A549 (cell line): ENCODE measurements around the gene CEP85L. TPM values are rescaled to one million over a fixed set of nuclear protein-coding genes. Genes with fewer than 3 reads are reported as not detected.
A peak's percentile ranks its signal among the peaks of the same experiment; 100 is the strongest.

Source experiments
- ATAC-seq, 2 experiments: fragments of 200-7000 bp in 1 of 2; fragments of >200 bp in 1 of 2; cut with Nextera tagmentation in 1 of 2; cut with Tn5 transposase in 1 of 2; 3 replicates each; pipeline versions ENCODE4 v1.8.0 to v1.9.1; 2018 to 2020; ENCODE audit warnings: mild to moderate bottlenecking in 1 of 2, moderate library complexity in 1 of 2
- CTCF ChIA-PET: fragments of 300-600 bp; sonication (Branson Sonifier 250); formaldehyde crosslinking; extraction: SDS; loops from one replicate; lab custom pipeline; 2021; ENCODE audit warnings: antibody characterized with exemption, inconsistent platforms; lab: Yijun Ruan, JAX
- POLR2A ChIA-PET: fragments of 350-600 bp; formaldehyde crosslinking; extraction: SDS; loops from one replicate; lab custom pipeline; 2021; ENCODE audit warnings: antibody characterized with exemption, inconsistent platforms; lab: Yijun Ruan, JAX
- DNase-seq, 2 experiments: peaks; one replicate each; pipeline versions ENCODE4 v3.0.0 to v3.0.0-alpha.2; 2011 to 2016; ENCODE audit warnings: low read depth in 1 of 2, low spot score in 1 of 2
- FAIRE-seq: peaks from 2 replicates; lab custom pipeline; 2011; peaks lifted over from hg19 to GRCh38; lab: Jason Lieb, UNC
- H3K27ac ChIP-seq, 2 experiments: fragments of >200 bp; sonication (Bioruptor Twin); formaldehyde crosslinking; 3 replicates each; pipeline ENCODE4 v1.5.1; 2016 to 2017
- H3K4me1 ChIP-seq: fragments of >200 bp; sonication (Bioruptor Twin); formaldehyde crosslinking; 3 replicates; pipeline ENCODE4 v1.6.1; 2016
- H3K4me2 ChIP-seq: fragments of >200 bp; sonication (Bioruptor Twin); formaldehyde crosslinking; 3 replicates; pipeline ENCODE4 v1.6.1; 2016
- H3K4me3 ChIP-seq: fragments of >200 bp; sonication (Bioruptor Twin); formaldehyde crosslinking; 3 replicates; pipeline ENCODE4 v1.5.1; 2016
- H3K9me3 ChIP-seq: fragments of >200 bp; sonication (Bioruptor Twin); formaldehyde crosslinking; 3 replicates; pipeline ENCODE4 v1.6.1; 2016
- CHD4 ChIP-seq: fragments of 200-600 bp; sonication (generic); IDR thresholded peaks from 2 replicates; pipeline ENCODE4 v1.6.1; 2016; ENCODE audit warnings: antibody characterized with exemption, mild to moderate bottlenecking, borderline replicate concordance
- FOSB ChIP-seq: fragments of 250-450 bp; sonication (Bioruptor Pico); IDR thresholded peaks from 2 replicates; pipeline ENCODE4 v1.5.0; 2020; ENCODE audit warnings: mild to moderate bottlenecking, moderate library complexity
- FOSL2 ChIP-seq, 2 experiments: fragments of 450-650 bp in 1 of 2; fragments of >200 bp in 1 of 2; sonication (Bioruptor Twin) in 1 of 2; formaldehyde crosslinking; IDR thresholded peaks; 2 replicates each; pipeline versions ENCODE4 v1.5.0 to v1.6.1; 2016 to 2020; ENCODE audit warnings: mild to moderate bottlenecking in 1 of 2, moderate library complexity in 1 of 2
- HDAC2 ChIP-seq: fragments of 200-600 bp; sonication (generic); IDR thresholded peaks from 2 replicates; pipeline ENCODE4 v1.6.1; 2016
- HOXB13 ChIP-seq: fragments of 250-450 bp; sonication (Bioruptor Pico); IDR thresholded peaks from 2 replicates; pipeline ENCODE4 v1.5.0; 2020; ENCODE audit warnings: low read depth, mild to moderate bottlenecking, moderate library complexity
- JUNB ChIP-seq: fragments of >200 bp; sonication (Bioruptor Twin); formaldehyde crosslinking; IDR thresholded peaks from 2 replicates; pipeline ENCODE4 v1.6.1; 2016
- KDM5A ChIP-seq: fragments of 200-600 bp; sonication (generic); IDR thresholded peaks from 2 replicates; pipeline ENCODE4 v1.6.1; 2016; ENCODE audit warnings: antibody characterized with exemption, mild to moderate bottlenecking
- NR3C1 ChIP-seq: fragments of >200 bp; sonication (Bioruptor Twin); formaldehyde crosslinking; IDR thresholded peaks from 3 replicates; pipeline ENCODE4 v1.6.1; 2017
- POLR2A ChIP-seq: IDR thresholded peaks from 2 replicates; pipeline ENCODE4 v1.6.1; 2012; ENCODE audit warnings: mild to moderate bottlenecking, low read length
- POLR2AphosphoS2 ChIP-seq: conservative IDR thresholded peaks from 2 replicates; pipeline ENCODE4 v1.6.1; 2012; ENCODE audit warnings: low read length, improper control_type of control experiment, inconsistent platforms
- RCOR1 ChIP-seq: fragments of 150-350 bp; IDR thresholded peaks from 2 replicates; pipeline ENCODE4 v1.6.1; 2014; ENCODE audit warnings: antibody characterized with exemption, low read length, low read depth
- TP53 ChIP-seq: fragments of 250-450 bp; sonication (Bioruptor Pico); IDR thresholded peaks from 2 replicates; pipeline ENCODE4 v1.5.0; 2021; ENCODE audit warnings: mild to moderate bottlenecking, moderate library complexity
- ZSCAN20 ChIP-seq: fragments of 250-450 bp; sonication (Bioruptor Pico); IDR thresholded peaks from 2 replicates; pipeline ENCODE4 v1.8.0; 2022; ENCODE audit warnings: mild to moderate bottlenecking, moderate library complexity
- WGBS: methylation state at CpG from one replicate; pipeline ENCODE4 v1.1.6; 2017; ENCODE audit errors: missing lambda C conversion rate; 5-methylcytosine and 5-hydroxymethylcytosine counted together
- polyA plus RNA-seq, 4 experiments: library from polyadenylated mRNA; depleted of rRNA in 3 of 4; stranded (reverse); fragments of >200 nt; fragmentation: RNase III in 1 of 4; extraction: RNeasy Plus Mini Kit Qiagen cat#74134 plus additional on column Dnase treatment in 1 of 4; gene quantifications; 2 replicates in 3 of 4; 3 replicates in 1 of 4; pipeline ENCODE4 v1.2.3, GENCODE V29; 2011 to 2017
- TF ChIP-seq, protein P1 (sequence below): fragments of >200 bp; sonication (Bioruptor Twin); formaldehyde crosslinking; IDR thresholded peaks from 2 replicates; pipeline ENCODE4 v1.6.1; 2016
- TF ChIP-seq, protein P2 (sequence below): fragments of 250-450 bp; sonication (Bioruptor Pico); IDR thresholded peaks from 2 replicates; pipeline ENCODE4 v1.5.0; 2020; ENCODE audit warnings: low read depth, mild to moderate bottlenecking, moderate library complexity
- TF ChIP-seq, protein P3 (sequence below): IDR thresholded peaks from 2 replicates; pipeline ENCODE4 v1.6.1; 2012
- TF ChIP-seq, protein P4 (sequence below): fragments of 200-600 bp; sonication (generic); IDR thresholded peaks from 2 replicates; pipeline ENCODE4 v1.6.1; 2016; ENCODE audit warnings: antibody characterized with exemption, mild to moderate bottlenecking, moderate library complexity
- TF ChIP-seq, protein P5 (sequence below): fragments of >200 bp; sonication (Bioruptor Twin); formaldehyde crosslinking; IDR thresholded peaks from 3 replicates; pipeline ENCODE4 v1.5.1; 2016

Gene CEP85L
- polyA plus RNA-seq, 2 of the 4 experiments (the other 2 are of a cell fraction) = 1.3 to 3.4 TPM

DNA sequence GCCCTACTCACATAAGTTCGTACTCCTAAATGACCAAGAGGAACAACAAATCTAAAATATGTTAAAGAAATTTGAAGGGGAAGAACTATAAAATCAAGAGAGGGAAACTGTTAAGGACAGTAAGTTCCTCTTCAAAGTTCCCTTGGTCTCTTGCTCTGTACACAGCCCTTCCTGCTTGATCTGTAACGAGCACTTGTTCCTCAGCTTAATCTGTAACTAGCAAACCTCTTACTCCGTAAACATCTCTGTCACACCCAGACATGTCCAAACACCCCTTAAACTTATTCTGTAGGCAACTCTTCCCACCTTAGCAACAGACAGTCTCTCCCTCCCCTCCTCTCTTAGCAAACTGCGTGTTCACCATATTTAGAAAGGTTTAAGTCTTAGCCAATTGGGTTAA is 73.4 kb downstream of the CEP85L start:
- Histone ChIP-seq H3K4me3 (no peak overlapping the region), H3K27ac (no peak overlapping the region), H3K4me2 (no peak overlapping the region), H3K4me1 (no peaks in the 10 kb centered on the region), H3K9me3 (peaks cover 18% of the 10 kb centered on the region)
- ChIA-PET POLR2A (no interaction called here), CTCF (no interaction called here)
- TF ChIP-seq POLR2AphosphoS2 = no peak
- TF ChIP-seq, protein P1, sequence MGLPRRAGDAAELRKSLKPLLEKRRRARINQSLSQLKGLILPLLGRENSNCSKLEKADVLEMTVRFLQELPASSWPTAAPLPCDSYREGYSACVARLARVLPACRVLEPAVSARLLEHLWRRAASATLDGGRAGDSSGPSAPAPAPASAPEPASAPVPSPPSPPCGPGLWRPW = no peak
- TF ChIP-seq, protein P2, sequence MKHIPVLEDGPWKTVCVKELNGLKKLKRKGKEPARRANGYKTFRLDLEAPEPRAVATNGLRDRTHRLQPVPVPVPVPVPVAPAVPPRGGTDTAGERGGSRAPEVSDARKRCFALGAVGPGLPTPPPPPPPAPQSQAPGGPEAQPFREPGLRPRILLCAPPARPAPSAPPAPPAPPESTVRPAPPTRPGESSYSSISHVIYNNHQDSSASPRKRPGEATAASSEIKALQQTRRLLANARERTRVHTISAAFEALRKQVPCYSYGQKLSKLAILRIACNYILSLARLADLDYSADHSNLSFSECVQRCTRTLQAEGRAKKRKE (CRISPR knock-in tag) = no peak
- TF ChIP-seq KDM5A = no peak
- no peak for TF ChIP-seq RCOR1
- no peak for TF ChIP-seq HOXB13 (CRISPR knock-in tag)
- no peak for TF ChIP-seq POLR2A
- TF ChIP-seq HDAC2 = no peak
- TF ChIP-seq, protein P3, sequence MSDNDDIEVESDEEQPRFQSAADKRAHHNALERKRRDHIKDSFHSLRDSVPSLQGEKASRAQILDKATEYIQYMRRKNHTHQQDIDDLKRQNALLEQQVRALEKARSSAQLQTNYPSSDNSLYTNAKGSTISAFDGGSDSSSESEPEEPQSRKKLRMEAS = no peak
- TF ChIP-seq, protein P4, sequence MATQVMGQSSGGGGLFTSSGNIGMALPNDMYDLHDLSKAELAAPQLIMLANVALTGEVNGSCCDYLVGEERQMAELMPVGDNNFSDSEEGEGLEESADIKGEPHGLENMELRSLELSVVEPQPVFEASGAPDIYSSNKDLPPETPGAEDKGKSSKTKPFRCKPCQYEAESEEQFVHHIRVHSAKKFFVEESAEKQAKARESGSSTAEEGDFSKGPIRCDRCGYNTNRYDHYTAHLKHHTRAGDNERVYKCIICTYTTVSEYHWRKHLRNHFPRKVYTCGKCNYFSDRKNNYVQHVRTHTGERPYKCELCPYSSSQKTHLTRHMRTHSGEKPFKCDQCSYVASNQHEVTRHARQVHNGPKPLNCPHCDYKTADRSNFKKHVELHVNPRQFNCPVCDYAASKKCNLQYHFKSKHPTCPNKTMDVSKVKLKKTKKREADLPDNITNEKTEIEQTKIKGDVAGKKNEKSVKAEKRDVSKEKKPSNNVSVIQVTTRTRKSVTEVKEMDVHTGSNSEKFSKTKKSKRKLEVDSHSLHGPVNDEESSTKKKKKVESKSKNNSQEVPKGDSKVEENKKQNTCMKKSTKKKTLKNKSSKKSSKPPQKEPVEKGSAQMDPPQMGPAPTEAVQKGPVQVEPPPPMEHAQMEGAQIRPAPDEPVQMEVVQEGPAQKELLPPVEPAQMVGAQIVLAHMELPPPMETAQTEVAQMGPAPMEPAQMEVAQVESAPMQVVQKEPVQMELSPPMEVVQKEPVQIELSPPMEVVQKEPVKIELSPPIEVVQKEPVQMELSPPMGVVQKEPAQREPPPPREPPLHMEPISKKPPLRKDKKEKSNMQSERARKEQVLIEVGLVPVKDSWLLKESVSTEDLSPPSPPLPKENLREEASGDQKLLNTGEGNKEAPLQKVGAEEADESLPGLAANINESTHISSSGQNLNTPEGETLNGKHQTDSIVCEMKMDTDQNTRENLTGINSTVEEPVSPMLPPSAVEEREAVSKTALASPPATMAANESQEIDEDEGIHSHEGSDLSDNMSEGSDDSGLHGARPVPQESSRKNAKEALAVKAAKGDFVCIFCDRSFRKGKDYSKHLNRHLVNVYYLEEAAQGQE = no peak
- TF ChIP-seq CHD4 = no peak
- no peak for TF ChIP-seq NR3C1
- no peak for TF ChIP-seq FOSL2 (IDR thresholded peaks at IDR 0.05)
- TF ChIP-seq FOSL2 (CRISPR knock-in tag; IDR thresholded peaks at IDR 0.05) = no peak
- no peak for TF ChIP-seq ZSCAN20 (CRISPR knock-in tag)
- no peak for TF ChIP-seq JUNB
- ATAC-seq (no peak), DNase-seq (no peak), FAIRE-seq (no peak)
- 67% methylated on average over 4 of the region's 4 CpGs for WGBS

DNA sequence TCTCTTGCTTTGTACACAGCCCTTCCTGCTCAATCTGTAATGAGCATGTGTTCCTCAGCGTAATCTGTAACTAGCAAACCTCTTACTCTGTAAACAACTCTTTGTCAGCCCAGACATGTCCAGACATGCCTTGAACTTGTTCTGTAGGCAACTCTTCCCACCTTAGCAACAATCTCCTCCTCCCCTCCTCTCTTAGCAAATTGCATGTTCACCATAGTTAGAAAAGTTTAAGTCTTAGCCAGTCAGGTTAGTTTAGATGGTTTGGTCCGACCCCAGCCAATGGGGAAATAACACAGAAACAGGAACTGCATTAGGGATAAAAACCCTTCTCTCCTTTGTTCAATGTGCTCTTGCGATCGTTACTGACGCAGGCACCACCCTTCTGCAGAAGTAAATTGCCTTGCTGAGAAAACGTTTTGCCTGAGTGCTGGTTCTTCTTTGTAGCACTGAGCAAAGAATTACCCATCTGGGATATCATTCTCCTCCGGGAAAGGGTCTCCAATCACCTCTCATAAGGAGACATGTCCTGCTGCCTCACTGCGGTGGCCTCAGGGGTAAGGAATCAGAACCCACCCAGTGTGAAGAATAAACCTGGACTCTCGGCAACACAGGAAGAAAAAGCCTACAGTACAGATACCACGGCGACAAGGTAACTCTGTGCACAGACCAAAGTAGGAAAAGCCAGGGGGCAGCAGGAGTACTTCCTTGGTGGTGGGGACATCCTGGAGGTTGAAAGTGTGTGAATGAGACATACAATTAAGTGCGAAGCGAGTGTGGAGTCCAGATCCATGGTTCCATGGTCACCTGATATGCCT is 77.1 kb downstream of the CEP85L start:
- H3K4me2 ChIP-seq = no peak overlapping the region
- TF ChIP-seq FOSB (CRISPR knock-in tag) = no peak
- TF ChIP-seq TP53 (CRISPR knock-in tag) = peak; percentile 79
- TF ChIP-seq, protein P2 (CRISPR knock-in tag) = no peak
- TF ChIP-seq, protein P5, sequence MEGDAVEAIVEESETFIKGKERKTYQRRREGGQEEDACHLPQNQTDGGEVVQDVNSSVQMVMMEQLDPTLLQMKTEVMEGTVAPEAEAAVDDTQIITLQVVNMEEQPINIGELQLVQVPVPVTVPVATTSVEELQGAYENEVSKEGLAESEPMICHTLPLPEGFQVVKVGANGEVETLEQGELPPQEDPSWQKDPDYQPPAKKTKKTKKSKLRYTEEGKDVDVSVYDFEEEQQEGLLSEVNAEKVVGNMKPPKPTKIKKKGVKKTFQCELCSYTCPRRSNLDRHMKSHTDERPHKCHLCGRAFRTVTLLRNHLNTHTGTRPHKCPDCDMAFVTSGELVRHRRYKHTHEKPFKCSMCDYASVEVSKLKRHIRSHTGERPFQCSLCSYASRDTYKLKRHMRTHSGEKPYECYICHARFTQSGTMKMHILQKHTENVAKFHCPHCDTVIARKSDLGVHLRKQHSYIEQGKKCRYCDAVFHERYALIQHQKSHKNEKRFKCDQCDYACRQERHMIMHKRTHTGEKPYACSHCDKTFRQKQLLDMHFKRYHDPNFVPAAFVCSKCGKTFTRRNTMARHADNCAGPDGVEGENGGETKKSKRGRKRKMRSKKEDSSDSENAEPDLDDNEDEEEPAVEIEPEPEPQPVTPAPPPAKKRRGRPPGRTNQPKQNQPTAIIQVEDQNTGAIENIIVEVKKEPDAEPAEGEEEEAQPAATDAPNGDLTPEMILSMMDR = no peak
- TF ChIP-seq, all 56 proteins: peak for 1
- Histone ChIP-seq H3K9me3 (peaks cover 18% of the 10 kb centered on the region), H3K27ac (peak overlapping the region in 1 of 2 experiments; percentile 17; a peak in 1 of 6 replicates), H3K4me1 (no peaks in the 10 kb centered on the region), H3K4me3 (no peak overlapping the region)
- CTCF ChIA-PET = interaction anchor here (0.9 kb wide), 1 partner anchor 18 kb away, joined by 3 read pairs; no protein-coding TSS in a partner anchor
- POLR2A ChIA-PET = no interaction called here
- FAIRE-seq (no peak), DNase-seq (peak in 1 of 2 experiments; percentile 34), ATAC-seq (no peak)
- 88% methylated on average over 12 of the region's 13 CpGs for WGBS
